Stimulated activated CD4-positive, alpha-beta T cell treated with anti-CD3 and anti-CD28 coated beads, TNF-alpha, amount 100 ng/mL, for 48 hours (primary cell): Measurements from ENCODE around the gene FOSL2.

Experiments
- DNase-seq, 3 donors: peaks; one replicate each; pipeline ENCODE4 v3.0.0-alpha.2; 2020; ENCODE audit warnings: low read depth in 3 of 3

Gene FOSL2

DNA sequence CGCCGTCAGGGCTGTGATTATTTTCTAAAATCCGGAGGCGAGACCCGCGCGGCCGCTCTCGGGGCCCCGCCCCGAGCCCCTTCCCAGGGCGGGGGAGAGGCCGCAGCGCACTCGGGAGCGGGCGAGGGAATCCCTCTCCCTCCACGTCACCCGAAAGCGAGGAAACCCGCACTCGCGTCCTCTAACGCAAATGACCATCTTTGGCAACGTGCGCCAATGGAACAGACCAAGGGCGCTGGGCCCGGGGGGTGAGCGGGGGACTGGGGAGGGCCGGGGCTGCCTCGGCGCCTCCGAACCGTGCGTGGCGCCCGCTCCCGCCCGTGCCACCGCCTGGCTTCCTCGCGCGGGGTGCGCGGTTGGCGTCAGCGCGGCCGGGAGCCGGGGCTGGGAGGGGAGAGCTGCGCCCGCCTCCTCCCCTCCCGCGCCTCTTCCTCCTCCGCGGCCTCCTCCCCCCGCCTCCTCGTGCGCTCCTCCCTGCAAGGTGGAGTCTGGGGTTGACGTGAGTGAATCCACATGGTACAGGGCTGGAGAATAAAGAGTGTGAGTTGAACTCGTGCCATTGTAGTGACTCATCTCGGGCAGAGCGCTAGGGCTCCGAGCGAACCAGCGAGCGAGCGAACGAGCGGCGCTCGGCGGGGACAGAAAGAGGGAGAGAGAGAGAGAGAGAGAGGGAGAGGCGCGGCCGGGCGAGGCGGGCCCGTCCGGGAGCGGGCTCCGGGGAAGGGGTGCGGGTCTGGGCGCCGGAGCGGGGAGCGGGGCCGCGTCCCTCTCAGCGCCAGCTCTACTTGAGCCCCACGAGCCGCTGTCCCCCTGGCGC lies at the start of gene FOSL2:
FOSL2 (plus strand) TSS at position 562 of the 817 bp plus-strand sequence. CDS start 863 bp downstream, outside the sequence.
- DNase-seq, result peak; percentile 79 to 90 (median 89)

- DNase-seq, result no peak
These were observed 49.3 kb upstream of the FOSL2 start for GRCh38 chr2:28343184-28343942.

DNA sequence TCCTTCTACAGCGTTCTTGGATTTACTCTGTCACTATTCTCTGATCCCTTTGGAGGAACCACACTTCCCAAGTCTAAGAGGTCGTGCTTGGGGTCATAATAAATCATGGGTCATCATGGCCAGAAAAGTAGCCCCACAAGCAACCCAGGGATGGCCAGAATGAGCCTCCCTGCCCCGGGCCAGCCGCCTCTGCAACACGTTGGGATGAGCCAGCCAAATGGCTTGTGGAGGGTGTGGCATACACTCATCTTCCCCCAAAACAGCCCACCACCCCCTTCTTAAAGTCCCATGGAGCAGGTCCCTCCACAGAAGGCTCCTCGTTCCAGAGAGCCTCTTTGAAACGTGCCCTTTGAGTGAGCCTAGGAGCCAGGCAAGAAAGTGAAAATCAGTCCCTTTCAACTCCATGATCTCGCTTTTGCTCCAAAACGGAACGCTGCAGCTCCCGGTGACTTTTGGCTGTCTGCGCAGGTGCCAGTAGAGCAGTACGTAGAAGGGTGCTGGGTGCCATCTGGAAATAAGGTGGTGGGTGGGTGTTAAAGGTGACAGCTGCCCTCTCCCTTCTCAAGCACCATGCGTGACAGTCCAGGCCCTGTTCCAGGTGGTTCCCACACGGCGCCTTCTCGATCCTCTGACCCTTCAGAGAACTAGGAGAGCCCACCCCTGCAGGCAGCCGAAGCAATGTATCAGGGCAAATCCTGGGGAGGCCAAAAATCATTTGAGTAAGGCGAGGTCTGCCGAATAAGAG lies 48.5 kb upstream of the FOSL2 start:
- no peak for DNase-seq

DNA sequence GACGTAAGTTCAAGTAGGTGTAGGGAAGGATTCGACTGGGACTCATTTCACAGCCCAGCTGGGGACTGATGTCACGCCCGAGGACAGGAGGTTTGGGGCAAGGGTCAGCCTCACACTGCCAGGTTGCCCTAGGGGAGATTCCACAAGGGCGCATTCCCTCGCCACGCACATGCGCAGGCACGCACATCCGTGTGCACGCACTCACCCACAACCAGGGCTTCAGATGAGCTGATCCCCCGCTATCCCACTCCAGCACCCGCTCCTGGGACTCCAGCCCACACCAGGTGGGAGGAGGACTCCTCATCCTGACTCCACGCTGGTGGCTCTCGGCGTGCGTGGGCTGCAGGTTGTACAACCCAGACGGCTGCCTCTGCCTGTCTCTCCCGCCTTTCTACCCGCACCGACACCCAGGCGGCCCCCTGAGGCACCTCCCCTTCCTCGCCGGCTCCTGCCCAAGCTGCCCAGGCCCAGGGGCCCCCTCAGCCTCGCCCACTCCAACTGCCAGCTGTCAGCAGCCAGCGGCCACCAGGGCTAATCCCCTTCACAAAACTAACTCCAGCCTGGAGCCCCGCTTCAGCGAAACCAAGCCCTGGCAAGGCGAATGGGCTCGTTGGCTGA lies 47.8 kb upstream of the FOSL2 start:
- no peak for DNase-seq

DNA sequence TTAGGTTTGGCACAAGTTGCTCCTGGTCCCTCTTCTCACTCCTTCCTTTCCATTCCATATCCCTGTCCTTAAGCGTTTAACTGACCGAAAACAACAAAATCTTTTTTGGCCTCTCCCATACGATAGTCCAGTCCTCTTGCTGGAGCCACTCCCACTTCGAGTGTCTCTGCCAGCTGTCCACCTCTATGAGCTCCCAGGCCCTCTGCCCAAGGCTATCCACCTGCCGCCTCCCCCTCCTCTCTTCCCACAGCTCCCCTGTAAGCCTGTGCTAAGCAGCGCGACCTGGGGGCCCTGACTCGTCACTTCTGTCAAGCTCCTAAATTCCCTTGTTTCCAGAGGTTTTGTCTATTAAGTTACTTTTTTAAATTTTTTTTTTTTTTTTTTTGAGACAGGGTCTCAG lies 47.0 kb upstream of the FOSL2 start:
- no peak for DNase-seq

DNA sequence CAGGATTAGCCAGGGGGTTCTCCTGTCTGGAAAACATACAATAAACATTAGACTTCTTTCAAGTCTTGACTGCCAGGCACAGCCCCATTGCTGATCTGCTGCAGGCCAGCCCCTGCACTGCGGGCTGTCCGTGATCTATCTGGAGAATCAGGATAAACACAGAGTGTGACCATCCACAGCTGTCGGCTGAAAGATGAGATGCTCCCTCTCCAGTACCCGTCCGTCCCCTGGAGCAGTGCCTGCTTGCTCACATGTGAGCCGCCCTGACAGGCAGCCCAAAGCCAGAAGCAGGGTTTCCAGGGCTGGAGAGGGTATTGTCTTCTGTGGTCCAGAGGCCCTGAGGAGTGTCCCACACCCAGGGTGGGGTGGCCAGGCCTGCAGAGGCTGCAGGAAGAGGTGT lies 46.1 kb upstream of the FOSL2 start:
- DNase-seq, result no peak

- no peak for DNase-seq
These were observed 45.5 kb upstream of the FOSL2 start for GRCh38 chr2:28347193-28347592.

- DNase-seq, result no peak
These were observed 45.1 kb upstream of the FOSL2 start for GRCh38 chr2:28347596-28347995.

DNA sequence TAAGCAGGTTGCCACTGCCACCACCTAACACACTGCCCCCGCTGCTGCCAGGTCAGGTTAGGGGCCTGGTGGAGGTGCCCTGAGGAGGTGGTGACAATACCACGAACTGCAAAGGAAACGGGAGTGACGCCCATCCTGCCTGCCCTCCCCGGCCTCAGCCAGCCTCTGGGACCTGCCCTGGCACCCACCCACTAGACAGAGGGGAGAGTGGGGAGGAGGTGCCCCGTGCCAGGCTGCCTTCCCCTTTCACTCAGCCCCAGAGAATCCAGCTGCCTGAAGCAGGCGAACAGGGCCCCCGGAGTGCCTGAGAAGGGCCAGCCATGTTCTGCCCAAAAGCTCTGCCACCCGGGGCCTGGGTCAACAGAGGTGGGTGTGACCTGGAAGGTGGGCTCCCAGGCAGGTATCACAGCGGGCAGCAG lies 44.5 kb upstream of the FOSL2 start:
- no peak for DNase-seq

- no peak for DNase-seq
These were observed 43.7 kb upstream of the FOSL2 start for GRCh38 chr2:28348921-28349320.

DNA sequence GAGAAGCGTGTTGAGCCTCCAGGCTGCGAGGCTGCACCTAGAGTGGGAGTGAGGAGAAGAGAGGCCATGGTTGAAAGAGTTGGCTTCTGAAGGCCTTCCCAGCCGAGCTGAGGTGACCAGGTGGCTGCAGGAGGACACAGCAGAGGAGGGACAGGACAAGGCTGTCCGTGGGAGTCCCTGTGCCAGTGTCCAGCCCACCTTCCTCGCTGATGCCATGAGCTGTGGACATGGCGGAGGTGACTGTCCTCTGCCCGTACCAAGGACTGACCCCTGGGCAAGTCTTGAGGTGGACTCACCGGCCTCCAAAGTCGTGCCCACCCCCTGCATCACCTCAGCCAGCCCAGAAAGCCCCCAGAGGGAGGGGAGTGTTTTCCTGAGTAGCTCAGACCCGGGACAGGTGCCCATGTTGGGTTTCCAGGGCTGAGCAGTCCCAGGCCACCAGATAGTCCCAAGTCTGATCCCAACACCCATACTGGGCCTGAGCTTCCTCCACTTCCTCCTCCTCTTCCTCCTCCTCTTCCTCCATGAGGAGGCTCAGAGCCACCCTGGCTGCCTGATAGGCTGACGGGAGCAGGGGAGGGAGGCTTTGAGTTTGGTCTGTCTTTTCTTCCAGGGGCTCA lies 43.0 kb upstream of the FOSL2 start:
- DNase-seq, result no peak

GRCh38 chr2:28350196-28350595 lies 42.5 kb upstream of the FOSL2 start:
- no peak for DNase-seq

- DNase-seq, result no peak
These were observed 41.8 kb upstream of the FOSL2 start for GRCh38 chr2:28350791-28351285.

GRCh38 chr2:28351621-28352020 lies 41.0 kb upstream of the FOSL2 start:
- DNase-seq, result no peak

- DNase-seq, result no peak
These were observed 40.6 kb upstream of the FOSL2 start for GRCh38 chr2:28352104-28352503.

GRCh38 chr2:28352610-28353195 lies 40.0 kb upstream of the FOSL2 start:
- DNase-seq, result no peak

- no peak for DNase-seq
These were observed 37.6 kb upstream of the FOSL2 start for GRCh38 chr2:28354920-28355520.

GRCh38 chr2:28355521-28356094 lies 37.0 kb upstream of the FOSL2 start:
- DNase-seq, result no peak

GRCh38 chr2:28356095-28356911 lies 36.4 kb upstream of the FOSL2 start:
- no peak for DNase-seq
